ENCODE data around the gene PHACTR1. TPM values are rescaled to one million over a fixed set of nuclear protein-coding genes. Genes with fewer than 3 reads are reported as not detected.

PHACTR1 gene
- total RNA-seq, 1 donor from 2014 or later: 8.5 TPM

DNA sequence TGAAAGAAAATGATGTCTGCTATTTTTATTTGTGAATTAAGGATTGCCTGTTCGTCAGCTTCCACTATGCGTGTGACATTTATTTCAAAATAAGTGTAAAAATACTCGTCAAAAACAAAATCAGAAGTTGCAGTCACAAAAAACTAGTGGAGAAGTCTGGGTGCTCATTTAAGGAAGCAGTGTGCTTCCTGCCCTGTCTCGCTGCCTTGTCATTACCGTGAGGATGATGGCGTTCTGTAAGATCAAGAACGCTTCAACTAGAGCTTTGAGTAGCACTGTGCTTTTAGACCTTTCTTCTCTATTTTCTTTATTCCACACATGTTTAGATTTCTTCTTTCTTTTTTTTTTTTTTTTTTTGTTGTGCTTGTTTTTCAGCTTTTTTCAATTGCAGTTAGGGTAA, 424.8 kb downstream of the PHACTR1 start:
- no peak overlapping the region for H3K9ac ChIP-seq (ENCODE audit: low read length)
- Mint-ChIP-seq H3K27me3 (ENCODE audit: low read depth, unreplicated experiment) (no peaks in the 10 kb centered on the region), H3K4me1 (ENCODE audit: low read depth, unreplicated experiment) (no peaks in the 10 kb centered on the region), H3K27ac (ENCODE audit: unreplicated experiment) (no peak overlapping the region), H3K9me3 (ENCODE audit: unreplicated experiment) (peaks cover 2% of the 10 kb centered on the region), H3K36me3 (ENCODE audit: low read depth, unreplicated experiment) (no peaks in the 10 kb centered on the region), H3K4me3 (ENCODE audit: unreplicated experiment) (no peak overlapping the region)
- no peak for DNase-seq (ENCODE audit: low read depth)
- H3K27me3 ChIP-seq (ENCODE audit: insufficient read depth, low read length): no peaks in the 10 kb centered on the region
- no peaks in the 10 kb centered on the region for H3K79me2 ChIP-seq (ENCODE audit: insufficient read depth, low read length)
- no peak overlapping the region for H3K27ac ChIP-seq (ENCODE audit: low read depth, low read length)
- no peaks in the 10 kb centered on the region for H4K20me1 ChIP-seq (ENCODE audit: insufficient read depth, low read length)
- no peaks in the 10 kb centered on the region for H3K36me3 ChIP-seq (ENCODE audit: insufficient read depth, low read length)
- FAIRE-seq: no peak
- no peaks in the 10 kb centered on the region for H3K9me3 ChIP-seq (ENCODE audit: insufficient read depth, low read depth, low read length)
- no peak overlapping the region for H3K4me3 ChIP-seq (ENCODE audit: insufficient read depth, low read depth, low read length)
- TF ChIP-seq EZH2 (IDR thresholded peaks at IDR 0.05; ENCODE audit: insufficient read depth, low read length): no peak
- no peak for TF ChIP-seq CTCF (IDR thresholded peaks at IDR 0.05; ENCODE audit: insufficient read depth, low read depth, low read length)
- H3K4me2 ChIP-seq (ENCODE audit: low read length): no peak overlapping the region
- no peak overlapping the region for H2AFZ ChIP-seq (ENCODE audit: low read depth, low read length)
- H3K4me1 ChIP-seq (ENCODE audit: insufficient read depth, low read length): no peaks in the 10 kb centered on the region

DNA sequence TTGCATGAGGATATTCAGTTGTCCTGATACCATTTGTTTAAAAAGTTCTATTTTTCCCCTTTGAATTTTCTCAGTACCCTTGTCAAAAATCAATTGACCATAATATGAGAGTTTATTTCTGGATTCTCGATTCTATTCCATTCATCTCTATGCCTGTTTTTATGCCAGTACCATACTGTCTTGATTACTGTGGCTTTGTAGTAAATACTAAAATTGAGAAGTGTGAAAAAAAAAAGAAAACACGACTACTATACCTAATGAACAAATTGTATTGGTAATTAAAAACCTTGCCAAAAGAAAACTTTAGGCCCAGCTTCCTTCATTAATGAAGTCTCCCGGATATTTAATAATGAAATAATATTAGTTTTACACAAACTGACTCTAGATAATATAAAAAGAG, 426.0 kb downstream of the PHACTR1 start:
- no peaks in the 10 kb centered on the region for H3K4me1 ChIP-seq (ENCODE audit: insufficient read depth, low read length)
- no peaks in the 10 kb centered on the region for H3K27me3 Mint-ChIP-seq (ENCODE audit: low read depth, unreplicated experiment)
- no peak for TF ChIP-seq CTCF (IDR thresholded peaks at IDR 0.05; ENCODE audit: insufficient read depth, low read depth, low read length)
- TF ChIP-seq EZH2 (IDR thresholded peaks at IDR 0.05; ENCODE audit: insufficient read depth, low read length): no peak
- H3K9me3 Mint-ChIP-seq (ENCODE audit: unreplicated experiment): peaks cover 2% of the 10 kb centered on the region
- DNase-seq (ENCODE audit: low read depth) (no peak), FAIRE-seq (peak; percentile 9)
- no peak overlapping the region for H3K4me3 Mint-ChIP-seq (ENCODE audit: unreplicated experiment)
- no peak overlapping the region for H3K27ac Mint-ChIP-seq (ENCODE audit: unreplicated experiment)
- no peaks in the 10 kb centered on the region for H3K4me1 Mint-ChIP-seq (ENCODE audit: low read depth, unreplicated experiment)
- no peaks in the 10 kb centered on the region for H3K79me2 ChIP-seq (ENCODE audit: insufficient read depth, low read length)
- no peaks in the 10 kb centered on the region for H4K20me1 ChIP-seq (ENCODE audit: insufficient read depth, low read length)
- H3K27ac ChIP-seq (ENCODE audit: low read depth, low read length): no peak overlapping the region
- no peaks in the 10 kb centered on the region for H3K36me3 Mint-ChIP-seq (ENCODE audit: low read depth, unreplicated experiment)
- H3K9me3 ChIP-seq (ENCODE audit: insufficient read depth, low read depth, low read length): no peaks in the 10 kb centered on the region
- H2AFZ ChIP-seq (ENCODE audit: low read depth, low read length): no peak overlapping the region
- H3K9ac ChIP-seq (ENCODE audit: low read length): no peak overlapping the region
- no peaks in the 10 kb centered on the region for H3K36me3 ChIP-seq (ENCODE audit: insufficient read depth, low read length)
- H3K4me3 ChIP-seq (ENCODE audit: insufficient read depth, low read depth, low read length): no peak overlapping the region
- no peak overlapping the region for H3K4me2 ChIP-seq (ENCODE audit: low read length)
- H3K27me3 ChIP-seq (ENCODE audit: insufficient read depth, low read length): no peaks in the 10 kb centered on the region

GRCh38 chr6:13146442-13146841, 429.9 kb downstream of the PHACTR1 start:
- Mint-ChIP-seq H3K4me1 (ENCODE audit: low read depth, unreplicated experiment) (no peaks in the 10 kb centered on the region), H3K27ac (ENCODE audit: unreplicated experiment) (no peak overlapping the region), H3K9me3 (ENCODE audit: unreplicated experiment) (peaks cover 2% of the 10 kb centered on the region), H3K4me3 (ENCODE audit: unreplicated experiment) (no peak overlapping the region), H3K27me3 (ENCODE audit: low read depth, unreplicated experiment) (no peaks in the 10 kb centered on the region), H3K36me3 (ENCODE audit: low read depth, unreplicated experiment) (no peaks in the 10 kb centered on the region)
- FAIRE-seq (no peak), DNase-seq (ENCODE audit: low read depth) (no peak)
- Histone ChIP-seq H3K79me2 (ENCODE audit: insufficient read depth, low read length) (no peaks in the 10 kb centered on the region), H3K36me3 (ENCODE audit: insufficient read depth, low read length) (no peaks in the 10 kb centered on the region), H3K9ac (ENCODE audit: low read length) (no peak overlapping the region), H2AFZ (ENCODE audit: low read depth, low read length) (no peak overlapping the region), H3K27me3 (ENCODE audit: insufficient read depth, low read length) (no peaks in the 10 kb centered on the region), H3K4me3 (ENCODE audit: insufficient read depth, low read depth, low read length) (no peak overlapping the region), H3K27ac (ENCODE audit: low read depth, low read length) (no peak overlapping the region), H3K4me2 (ENCODE audit: low read length) (no peak overlapping the region), H3K4me1 (ENCODE audit: insufficient read depth, low read length) (no peaks in the 10 kb centered on the region), H3K9me3 (ENCODE audit: insufficient read depth, low read depth, low read length) (no peaks in the 10 kb centered on the region), H4K20me1 (ENCODE audit: insufficient read depth, low read length) (no peaks in the 10 kb centered on the region)
- TF ChIP-seq CTCF (IDR thresholded peaks at IDR 0.05; ENCODE audit: insufficient read depth, low read depth, low read length): no peak
- no peak for TF ChIP-seq EZH2 (IDR thresholded peaks at IDR 0.05; ENCODE audit: insufficient read depth, low read length)

All from astrocyte (in vitro differentiated cells and primary cell).